Germinal center (tissue), 1 donor: Measurements from ENCODE around the gene SLC2A4.

Source experiments
- DNase-seq: peaks from one replicate; pipeline ENCODE4 v3.0.0; 2012; ENCODE audit warnings: mixed read lengths, low spot score

SLC2A4 gene

DNA sequence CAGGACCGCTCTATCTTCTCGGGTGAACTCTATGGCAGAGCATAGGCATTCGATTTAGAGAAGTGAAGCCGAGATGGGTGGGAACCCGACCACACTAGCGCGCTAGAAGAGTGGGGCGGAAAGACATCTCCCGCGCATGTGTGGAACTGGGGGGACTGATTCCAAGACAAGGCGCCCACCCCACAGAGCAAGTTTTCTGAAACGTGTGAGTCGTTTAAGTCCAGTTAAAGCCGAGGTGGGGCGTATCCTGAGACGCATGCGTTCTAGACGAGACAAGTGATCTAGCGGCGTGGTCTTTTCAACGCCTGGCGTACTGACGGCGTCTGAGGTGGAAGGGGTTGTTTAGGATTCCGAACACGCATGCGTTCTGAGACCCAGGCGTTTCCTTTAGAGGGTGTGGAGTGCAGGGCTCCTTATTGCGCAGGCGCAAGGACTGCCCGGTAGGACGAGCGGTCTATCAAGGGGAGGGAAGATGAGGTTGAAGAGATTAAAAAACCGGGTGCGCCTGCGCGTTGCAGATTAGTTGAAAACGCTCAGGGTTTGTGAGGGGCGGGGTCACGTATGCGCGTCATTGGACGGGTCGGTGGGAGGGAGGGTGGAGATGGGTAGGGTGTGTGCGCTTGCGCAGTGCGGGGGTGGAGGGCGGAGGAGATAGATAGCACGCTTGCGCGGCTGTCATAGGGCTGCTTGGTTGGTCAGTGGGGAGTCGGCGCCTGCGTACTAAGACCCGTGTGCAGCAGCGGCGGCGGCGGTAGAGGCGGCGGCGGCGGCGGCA is 25.6 kb downstream of the SLC2A4 start, which contains the start of gene EIF5A:
TSS of gene EIF5A (plus strand) at position 718 of the 775 bp plus-strand sequence. CDS start 2,008 bp downstream, outside the sequence.
- DNase-seq: peak; percentile 99

DNA sequence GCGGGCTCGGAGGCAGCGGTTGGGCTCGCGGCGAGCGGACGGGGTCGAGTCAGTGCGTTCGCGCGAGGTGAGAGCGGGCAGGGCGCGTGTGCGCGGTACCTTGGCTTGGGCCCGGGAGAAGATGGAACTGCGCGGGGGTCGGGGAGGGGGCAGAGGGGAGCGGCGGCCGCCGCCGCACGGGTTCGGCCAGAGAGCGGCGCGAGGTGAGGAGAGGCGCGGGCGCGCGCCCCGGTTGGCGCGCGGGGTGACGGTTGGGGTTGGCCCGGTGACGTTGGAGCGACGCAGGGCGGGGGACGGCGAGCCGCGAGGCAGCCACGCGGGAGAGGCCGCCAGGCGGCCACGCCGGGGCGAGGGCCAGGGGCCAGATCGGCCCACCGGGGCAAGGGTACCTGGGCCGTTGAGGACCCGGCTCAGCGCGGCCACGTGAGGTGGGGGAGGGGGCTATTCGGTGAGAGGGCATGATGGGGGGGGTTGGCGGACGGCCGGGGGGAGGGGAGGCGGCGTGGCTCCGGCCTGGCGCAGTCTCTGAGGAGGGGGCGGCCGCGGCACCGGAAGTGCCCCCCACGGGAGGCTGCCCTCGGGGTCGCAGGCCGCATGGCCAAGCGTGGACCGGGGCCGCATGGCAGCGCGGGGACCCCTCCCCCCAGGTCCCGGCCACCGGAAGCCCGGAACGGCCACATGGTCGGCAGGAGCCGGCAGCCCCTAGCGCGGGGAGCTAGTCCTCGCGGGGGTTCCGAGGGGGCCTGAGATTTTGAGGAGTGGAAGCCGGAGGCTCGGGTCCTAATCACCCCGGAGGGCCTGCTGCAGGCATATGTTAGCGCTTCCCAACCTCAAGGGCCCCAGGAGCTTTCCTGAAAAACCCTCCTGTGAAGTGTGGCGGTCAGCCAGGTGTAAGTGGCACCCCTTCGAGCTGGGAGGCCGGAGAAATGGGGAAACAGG is 26.4 kb downstream of the SLC2A4 start:
- peak; percentile 36 for DNase-seq

DNA sequence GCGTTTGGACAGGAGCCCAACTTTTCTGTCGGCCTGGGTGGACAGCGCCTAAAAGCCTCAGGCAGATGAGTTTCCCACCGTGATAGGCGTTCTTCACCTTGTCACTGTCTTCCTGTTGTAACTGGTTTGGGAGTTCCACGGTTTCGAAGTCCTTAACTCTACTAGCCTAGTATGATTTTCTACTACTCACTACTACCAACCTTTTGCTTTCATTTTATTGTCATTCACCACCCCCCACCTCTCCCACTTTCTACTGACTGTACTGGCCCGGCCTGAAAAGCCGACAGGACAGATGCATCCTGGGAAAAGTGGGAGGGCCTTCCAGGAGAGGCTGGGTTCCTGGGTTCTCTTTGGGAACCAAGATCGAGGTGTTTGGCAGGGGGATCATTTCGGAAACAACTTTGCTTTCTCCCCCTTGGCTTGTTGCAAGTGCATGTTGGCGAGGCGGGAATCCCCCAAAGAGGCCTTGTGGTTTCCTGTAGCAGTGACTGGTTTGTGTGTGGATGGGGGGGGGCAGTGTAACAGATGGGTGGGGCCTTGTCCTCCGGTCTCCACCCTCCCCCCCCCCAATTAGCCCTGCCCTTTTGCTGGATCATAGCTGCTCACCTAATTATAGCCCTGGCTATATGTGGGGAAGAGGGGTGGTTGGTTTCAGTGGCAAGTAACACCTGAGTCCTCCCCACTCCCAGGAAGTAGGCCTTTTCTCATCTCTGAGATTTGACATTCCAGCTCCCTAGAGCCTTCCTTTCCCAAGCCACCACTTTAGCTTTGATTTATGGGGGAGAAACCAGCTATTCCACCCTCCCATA is 27.3 kb downstream of the SLC2A4 start:
- DNase-seq: peak; percentile 70

DNA sequence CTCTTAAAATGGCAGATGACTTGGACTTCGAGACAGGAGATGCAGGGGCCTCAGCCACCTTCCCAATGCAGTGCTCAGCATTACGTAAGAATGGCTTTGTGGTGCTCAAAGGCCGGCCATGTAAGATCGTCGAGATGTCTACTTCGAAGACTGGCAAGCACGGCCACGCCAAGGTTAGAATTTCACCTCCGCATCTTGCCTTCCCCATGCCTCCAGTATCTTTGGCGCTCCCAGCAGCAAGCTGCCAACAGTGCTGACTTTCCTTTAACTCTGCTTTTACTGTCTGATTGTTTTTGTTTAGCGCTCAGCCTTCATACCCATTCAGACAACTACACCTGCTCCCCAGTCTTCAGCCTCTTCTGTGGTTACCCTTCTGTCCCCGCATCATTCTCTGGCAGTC is 28.1 kb downstream of the SLC2A4 start:
- DNase-seq: no peak

DNA sequence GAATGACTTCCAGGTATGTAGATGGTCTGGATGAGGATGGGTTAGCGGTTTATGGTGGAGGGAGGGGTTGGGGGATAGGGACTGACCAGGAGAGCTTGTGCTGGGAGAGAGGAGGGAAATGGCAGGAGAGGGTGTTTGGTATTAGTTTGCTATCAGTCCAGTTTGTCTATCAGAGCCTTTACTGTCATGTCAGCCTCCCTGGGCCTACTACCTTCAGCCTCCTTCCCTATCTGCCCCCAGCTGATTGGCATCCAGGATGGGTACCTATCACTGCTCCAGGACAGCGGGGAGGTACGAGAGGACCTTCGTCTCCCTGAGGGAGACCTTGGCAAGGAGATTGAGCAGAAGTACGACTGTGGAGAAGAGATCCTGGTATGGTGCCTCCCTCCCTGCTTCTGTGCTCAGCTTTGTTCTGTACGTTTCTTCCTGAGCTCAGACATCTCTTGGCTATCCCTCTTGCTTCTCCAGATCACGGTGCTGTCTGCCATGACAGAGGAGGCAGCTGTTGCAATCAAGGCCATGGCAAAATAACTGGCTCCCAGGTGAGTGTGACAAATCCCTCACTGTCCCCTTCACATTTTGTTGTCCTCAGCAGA is 29.7 kb downstream of the SLC2A4 start:
- DNase-seq: no peak

DNA sequence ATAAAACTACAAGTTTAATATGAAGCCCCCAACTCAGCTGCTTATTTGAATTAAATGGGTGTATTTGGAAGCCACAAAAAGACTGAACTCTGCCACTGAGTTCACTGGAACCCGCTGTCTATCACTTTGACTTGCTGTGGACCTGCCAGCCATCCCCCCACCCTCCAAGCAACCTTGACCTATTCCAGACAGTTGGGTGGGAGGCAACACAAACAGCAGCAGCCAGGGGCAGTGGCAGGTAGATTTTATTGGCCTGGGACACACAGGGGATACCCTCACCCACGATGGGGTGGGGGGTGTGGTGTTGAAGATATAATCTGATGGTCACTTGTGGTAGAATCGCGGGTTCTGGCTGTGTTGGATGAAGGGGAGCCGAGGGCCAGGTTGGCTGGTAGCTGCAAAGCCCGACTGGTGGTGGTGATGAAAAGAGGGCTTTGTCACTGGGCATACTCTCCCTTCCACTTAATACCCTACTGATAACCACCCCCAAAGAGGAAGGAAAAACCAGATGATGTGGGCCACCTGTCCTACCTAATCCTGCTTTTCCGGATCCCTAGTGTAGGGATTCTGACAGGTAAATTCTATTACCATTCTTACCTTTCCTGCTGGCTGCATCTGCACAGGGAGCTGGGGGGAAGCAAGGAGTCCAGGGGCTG is 31.0 kb downstream of the SLC2A4 start:
- no peak for DNase-seq

DNA sequence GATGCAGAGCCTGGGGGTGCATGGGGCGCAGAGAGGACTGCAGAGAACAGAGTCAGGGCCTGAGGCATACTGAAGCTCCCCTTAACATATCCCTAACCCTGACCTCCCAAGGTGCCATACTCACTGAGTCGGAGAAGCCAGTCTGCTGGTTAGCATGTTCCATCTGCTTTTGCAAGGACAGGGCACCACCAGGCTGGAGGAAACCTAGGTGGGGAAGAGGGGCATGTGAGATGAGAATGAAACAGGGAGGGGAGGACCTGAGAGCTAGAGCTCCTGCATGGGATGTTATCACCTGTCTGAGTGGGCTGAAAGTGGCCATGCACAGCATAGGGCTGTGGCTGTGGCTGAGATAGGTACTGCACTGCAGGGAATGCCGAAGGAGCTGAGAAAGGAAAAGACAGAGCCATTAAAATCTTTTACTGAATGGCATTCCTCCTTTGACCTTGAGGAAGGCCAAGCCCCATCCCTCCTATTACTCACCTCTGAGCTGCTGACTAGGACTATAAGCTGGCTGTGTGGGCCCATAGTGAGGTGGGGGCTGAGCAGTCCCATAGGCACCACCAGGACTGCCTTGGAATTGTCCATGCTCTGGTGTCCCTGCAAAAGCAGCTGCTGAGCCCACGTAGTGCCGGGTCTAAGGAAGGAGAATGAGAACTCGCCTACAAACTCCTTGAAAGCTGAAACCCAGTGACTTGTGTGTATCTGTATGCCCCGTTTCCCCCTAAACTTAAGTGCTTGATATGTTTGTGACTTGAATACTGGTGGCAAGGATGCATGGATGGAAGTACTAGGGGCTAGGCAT is 31.8 kb downstream of the SLC2A4 start:
- DNase-seq: no peak

DNA sequence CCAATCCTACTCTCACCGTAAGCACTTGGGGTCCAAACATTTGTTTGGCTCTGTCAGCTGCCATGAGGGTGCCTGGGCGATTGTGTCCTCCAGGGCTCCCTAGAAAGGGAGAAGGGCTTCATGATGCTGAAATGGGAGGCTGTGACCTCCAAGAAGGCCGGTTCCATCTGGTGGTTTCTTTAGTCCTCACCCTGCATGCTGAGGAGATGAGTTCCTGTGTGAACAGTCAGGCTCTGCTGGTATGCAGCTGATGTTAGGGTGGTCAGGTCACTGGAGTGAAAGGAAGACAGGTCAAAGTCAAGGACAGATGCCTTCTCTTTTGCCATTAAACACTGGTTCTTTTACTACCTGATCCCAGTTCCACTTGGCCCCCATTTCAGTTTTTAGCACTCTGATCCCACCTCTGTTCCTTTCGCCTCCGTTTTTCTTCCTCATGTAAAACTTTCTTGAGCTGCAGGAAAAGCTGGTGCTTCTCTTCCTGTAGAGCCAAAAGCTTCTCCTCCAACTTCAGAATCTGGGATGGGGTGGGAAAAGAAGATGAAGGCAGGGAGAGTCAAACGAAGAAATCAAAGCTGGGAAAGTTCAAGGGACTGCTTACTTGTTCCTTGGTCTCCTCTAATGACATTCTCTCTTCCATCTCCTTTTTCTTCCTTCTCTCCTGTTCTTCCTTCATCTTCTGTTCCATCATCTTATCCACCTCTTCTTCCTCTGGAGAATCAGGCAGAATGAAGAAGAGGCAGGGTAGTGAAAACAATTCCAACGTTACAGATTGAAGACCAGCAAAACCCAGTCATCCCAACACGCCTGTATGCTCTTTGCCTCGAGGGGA is 32.6 kb downstream of the SLC2A4 start:
- no peak for DNase-seq

DNA sequence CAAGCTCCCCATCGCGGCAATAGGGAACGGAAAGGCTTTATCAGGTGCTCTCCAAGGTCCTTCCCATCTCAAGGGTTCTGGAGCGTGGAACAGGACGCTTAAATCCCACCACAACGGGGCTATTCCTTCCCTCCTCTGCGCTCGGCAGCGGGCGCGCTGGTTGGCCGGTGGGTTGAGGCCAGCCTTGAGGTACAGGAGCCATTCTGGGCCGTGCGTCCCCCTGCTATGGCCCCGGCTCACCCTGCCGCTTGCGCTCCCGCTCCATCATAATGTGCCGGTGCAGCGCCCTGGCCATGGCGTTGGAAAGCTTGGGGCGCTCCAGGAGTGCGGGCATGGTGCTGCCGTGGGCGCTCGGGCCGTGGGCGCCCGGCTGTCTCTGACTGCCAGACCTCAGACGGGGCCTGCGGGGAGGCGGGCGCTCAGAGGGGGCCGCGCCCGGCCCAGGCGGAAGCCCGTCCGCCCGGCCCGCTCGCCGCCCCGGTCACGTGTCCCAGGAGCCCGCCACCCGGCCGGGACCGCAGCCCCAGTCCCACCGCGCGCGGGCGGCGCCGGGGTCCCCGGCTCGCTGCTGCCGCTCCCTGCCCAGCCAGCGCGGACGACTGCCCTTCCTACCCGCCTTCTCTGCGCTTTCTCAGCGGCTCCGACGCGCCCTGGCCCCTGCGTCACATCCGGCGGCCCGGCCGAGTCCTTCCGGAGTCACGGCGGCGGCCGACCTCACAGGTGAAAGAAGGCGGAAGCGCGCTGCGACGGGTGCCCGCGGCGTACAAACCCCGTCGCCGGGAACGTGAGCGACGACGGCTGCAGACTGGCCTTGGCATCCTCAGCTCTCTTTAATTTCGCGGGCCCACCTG is 33.4 kb downstream of the SLC2A4 start, which contains the start of gene GPS2:
TSS of gene GPS2 (minus strand) at position 642 of the 851 bp plus-strand sequence. CDS start at position 334, 308 bp downstream.
- DNase-seq: peak; percentile 92

DNA sequence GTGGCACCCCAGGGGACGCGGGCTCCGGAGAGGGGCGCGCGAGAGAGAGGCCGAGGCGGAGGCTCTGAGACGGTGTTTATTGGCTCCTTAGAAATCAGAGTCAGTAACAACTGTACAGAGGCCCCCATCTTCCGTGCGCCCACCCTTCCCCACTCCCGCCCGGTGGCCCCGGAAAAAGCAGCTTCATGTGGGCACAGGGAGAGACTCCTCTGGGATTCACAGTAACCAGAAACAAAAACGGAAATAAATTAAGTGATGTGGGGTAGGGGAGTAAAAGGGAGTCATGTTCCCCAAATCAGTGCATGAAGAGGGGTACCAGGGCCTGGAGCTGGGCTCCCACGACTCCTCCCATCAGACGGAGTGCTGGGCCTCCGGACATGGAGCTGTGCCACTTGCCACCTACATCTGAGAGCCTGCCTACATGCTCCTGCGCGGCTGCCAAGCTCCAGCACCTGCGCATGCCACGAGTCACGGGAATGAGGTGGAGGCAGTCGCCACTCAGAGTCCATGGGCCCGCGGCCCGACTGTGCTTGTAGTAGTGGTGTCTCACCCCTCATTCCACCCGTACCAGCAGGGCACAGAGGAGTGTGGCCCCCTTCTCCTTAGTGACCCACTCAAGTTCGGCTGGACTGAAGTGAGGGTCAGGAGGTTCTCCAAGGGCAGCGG is 34.2 kb downstream of the SLC2A4 start:
- DNase-seq: no peak

DNA sequence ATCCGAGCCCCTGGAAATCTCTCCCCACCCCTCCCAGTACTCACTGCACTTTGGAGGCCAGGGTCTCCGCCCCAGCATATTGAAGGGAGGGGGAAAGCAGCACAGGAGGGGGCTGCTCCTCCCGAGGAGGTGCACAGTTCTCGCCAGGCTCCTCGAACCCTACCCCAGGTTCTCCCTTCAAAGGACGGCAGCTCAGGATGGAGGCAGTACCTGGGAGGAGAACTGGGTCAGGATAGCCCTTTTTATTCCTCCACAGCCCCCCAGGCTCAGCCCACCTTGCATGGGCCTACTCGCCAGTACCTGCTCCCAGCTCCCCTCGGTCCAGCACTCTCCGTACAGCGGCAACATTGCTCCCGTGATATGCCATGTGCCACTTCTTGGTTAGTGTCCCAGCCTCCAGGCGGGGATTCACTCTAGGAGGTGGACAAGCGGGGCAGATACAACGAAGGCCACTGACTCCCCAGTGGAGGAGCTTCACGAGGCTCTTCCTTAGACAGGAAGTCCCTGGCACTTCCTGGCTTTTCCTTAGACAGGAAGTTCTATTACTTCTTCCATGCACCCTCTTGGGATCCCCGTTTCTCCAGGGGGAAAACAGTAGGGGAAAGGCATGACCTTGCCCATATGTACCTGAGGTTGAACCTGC is 35.8 kb downstream of the SLC2A4 start:
- DNase-seq: no peak

DNA sequence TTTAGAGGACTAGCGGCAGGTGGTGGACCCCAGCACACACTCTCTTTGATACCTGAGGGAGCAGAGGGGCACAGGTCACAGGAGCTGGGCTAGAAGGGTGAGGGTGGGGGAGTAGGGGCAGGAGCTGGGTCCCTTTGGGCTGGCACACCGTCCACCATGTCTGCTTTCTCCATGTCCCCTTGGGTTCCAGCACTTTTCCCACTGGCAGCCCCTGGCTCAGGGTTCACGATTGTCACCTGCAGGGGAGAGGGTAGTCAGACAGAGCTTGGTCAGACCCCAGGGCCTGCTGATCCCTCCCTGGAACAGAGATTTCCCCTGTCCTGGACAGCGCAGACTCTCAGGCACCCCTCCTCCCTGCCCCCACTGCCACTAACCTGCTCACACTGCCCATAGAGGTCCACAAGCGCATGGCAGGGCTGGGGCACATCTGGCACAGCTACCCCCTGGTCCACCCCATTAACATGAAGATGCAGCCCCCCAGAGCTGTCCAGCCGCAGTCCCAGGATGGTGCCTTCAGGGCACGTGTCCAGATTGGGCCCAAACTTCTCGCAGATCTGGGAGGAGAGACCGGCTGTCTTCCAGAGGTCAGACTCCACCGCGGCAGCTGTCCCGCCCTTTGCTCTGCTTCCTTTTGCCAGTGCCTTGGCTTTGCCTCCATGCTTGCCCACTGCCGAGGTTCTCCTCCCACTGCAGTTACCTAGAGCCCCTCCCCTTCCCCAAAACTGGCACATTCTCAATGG is 36.8 kb downstream of the SLC2A4 start:
- no peak for DNase-seq

DNA sequence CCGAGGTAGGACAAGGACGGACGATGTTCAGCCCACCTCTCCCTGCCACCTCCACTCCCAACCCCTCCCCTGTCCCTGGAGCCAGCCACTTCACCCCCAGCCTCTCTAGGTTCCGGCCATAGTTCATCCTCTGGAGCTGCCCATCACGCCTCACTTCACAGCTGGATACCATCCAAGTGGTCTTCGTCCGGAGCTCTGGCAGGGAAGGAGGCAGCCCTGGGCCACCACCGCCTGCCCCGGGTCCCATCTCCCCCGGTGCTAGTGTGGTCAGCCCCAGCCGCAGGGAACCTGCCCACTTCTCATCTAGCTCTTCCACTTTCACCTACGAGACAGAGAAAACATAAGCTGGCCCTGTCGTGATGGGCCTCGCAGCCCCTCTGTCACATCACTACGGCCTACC is 39.9 kb downstream of the SLC2A4 start:
- no peak for DNase-seq

DNA sequence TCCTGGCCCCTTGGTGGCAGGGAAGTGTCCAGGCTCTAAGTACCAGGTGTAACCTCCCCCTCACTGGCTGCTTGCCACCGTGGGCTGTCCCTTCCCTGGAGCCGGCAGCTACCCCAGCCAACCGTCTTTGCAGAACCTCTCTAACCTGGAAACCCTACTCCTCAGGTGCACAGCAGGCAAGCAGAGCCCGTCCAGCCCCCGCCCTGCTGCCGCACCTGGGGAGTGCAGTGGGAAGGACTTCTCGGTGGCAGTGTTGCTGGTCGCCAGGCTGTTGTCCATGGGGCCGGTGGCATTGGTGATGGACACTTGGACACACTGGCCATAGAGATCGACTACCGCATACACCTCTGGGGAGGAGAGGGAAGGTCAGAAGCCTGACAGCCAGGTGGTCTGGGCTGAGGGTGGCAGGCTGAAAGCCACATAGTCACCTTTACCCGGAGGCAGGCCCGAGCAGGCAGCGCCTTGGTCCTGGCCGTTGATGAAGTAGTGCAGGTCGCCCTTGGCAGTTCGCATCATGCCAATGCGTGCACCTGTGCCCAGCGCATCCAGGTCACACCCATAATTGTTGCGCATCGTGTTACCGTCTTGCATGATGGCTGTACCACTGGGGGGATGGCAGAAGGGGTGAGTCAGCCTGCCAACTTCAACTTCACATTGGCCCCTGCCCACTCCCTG is 41.1 kb downstream of the SLC2A4 start:
- DNase-seq: no peak

DNA sequence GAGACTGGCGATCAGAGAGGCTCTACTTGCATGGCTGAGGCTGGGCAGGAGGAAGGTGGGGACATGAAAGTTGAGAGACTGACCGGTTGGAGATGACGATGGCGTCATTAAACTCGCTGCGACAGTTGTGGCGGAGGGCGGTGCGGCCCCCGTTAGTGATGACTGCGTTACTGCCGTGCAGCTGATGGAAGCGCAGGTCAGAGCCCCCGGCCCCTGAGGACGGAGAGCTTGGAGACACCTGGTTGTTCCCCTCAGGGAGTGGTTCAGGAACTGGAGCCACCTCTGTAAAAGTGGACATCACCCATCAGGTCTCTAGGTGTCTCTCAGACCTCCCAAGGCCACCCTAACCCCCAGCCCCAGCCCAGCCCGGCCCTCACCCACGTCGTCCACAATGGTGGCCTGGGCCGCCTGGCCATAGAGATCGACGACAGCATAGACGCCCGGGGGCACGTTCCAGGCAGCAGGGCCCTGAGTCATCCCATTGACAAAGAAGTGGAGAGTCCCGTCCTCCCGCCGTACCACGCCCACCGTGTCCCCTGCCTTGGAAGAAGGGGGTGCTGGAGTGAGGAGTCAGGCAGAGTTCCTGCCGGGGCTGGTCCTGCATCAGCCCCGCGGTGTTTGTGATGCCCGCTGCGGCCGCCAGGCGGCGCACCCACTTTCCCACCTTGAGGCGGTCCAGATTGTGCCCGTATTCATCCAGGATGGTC is 42.4 kb downstream of the SLC2A4 start:
- peak; percentile 70 for DNase-seq
